Heart left ventricle (tissue), 16 donors: ENCODE measurements around the gene ATM. TPM values are rescaled to one million over a fixed set of nuclear protein-coding genes. Genes with fewer than 3 reads are reported as not detected.

Experiments used
- ATAC-seq, 4 donors: fragments of 200-7000 bp; cut with Tn5 transposase; one replicate each; pipeline ENCODE4 v1.9.1; 2020 to 2022; ENCODE audit warnings: moderate library complexity in 4 of 4, mild to moderate bottlenecking in 3 of 4, moderate number of reproducible peaks in 1 of 4
- DNase-seq, 5 donors: peaks; one replicate each; pipeline ENCODE4 v3.0.0-alpha.2; 2020
- H3K27ac ChIP-seq, 12 donors: fragments of 200-600 bp; sonication (generic) in 4 of 12; one replicate each; pipeline versions ENCODE4 v1.5.0 to v1.8.0; 2016 to 2022; ENCODE audit warnings: mild to moderate bottlenecking in 2 of 12
- H3K27me3 ChIP-seq, 9 donors: fragments of 200-600 bp; sonication (generic) in 2 of 9; one replicate each; pipeline versions ENCODE4 v1.5.1 to v1.8.0; 2016 to 2022; ENCODE audit warnings: mild to moderate bottlenecking in 3 of 9
- H3K36me3 ChIP-seq, 9 donors: fragments of 200-600 bp; sonication (generic) in 2 of 9; one replicate each; pipeline versions ENCODE4 v1.5.0 to v1.8.0; 2018 to 2022; ENCODE audit warnings: mild to moderate bottlenecking in 2 of 9
- H3K4me1 ChIP-seq, 12 donors: fragments of 200-600 bp; sonication (generic) in 4 of 12; one replicate each; pipeline versions ENCODE4 v1.5.0 to v1.8.0; 2016 to 2022; ENCODE audit warnings: mild to moderate bottlenecking in 3 of 12
- H3K4me3 ChIP-seq, 12 donors: fragments of 200-600 bp; sonication (generic) in 4 of 12; one replicate each; pipeline versions ENCODE4 v1.5.0 to v1.8.0; 2017 to 2022; ENCODE audit warnings: mild to moderate bottlenecking in 9 of 12, moderate library complexity in 4 of 12
- H3K9me3 ChIP-seq, 12 donors: fragments of 200-600 bp; sonication (generic) in 4 of 12; one replicate each; pipeline versions ENCODE4 v1.5.0 to v1.8.0; 2016 to 2022; ENCODE audit warnings: mild to moderate bottlenecking in 1 of 12
- POLR2A ChIP-seq, 2 donors: fragments of 450-650 bp; IDR thresholded peaks; one replicate each; pipeline ENCODE4 v1.6.1; 2017; ENCODE audit warnings: antibody characterized with exemption in 2 of 2, mild to moderate bottlenecking in 2 of 2, moderate library complexity in 2 of 2
- WGBS, 4 donors: extraction: QIAGEN DNeasy Blood & Tissue Kit in 2 of 4; methylation state at CpG; one replicate each; pipeline versions ENCODE4 v1.1.5 to v1.1.7; 2013 to 2018; 5-methylcytosine and 5-hydroxymethylcytosine counted together
- intact Hi-C, 10 donors: fragments of 100-400 bp; cut with DNase I; formaldehyde crosslinking; loops; one replicate each; pipeline versions ENCODE4 v1.11.1 to v1.14.2; 2022
- polyA plus RNA-seq, 2 donors: library from polyadenylated mRNA; stranded (reverse); fragments of 200-250 nt; gene quantifications; one replicate each; pipeline ENCODE4 v1.2.3, GENCODE V29; 2013
- total RNA-seq, 9 donors: library from RNA; depleted of rRNA in 2 of 9; stranded (reverse); fragments of >200 nt in 2 of 9; fragmentation: NEBNext Ultra II Directional in 3 of 9; extraction: Animal tissue kit (Norgen Biotek cat#: 25700) in 3 of 9; gene quantifications; one replicate each; pipeline versions ENCODE4 v1.1.0 to v1.2.4, GENCODE V29; 2016 to 2023
- TF ChIP-seq, protein P1 (sequence below), 12 donors: fragments of 200-600 bp; sonication (generic) in 4 of 12; IDR thresholded peaks; one replicate each; pipeline versions ENCODE4 v1.5.0 to v1.8.0; 2018 to 2022; ENCODE audit warnings: antibody characterized with exemption in 12 of 12, mild to moderate bottlenecking in 5 of 12
- donor health status: ischemic (EF 13 %, LVEDD 7.1; RV severe dilation, severe dysfunction).
- donor health status: healthy with polysubstance abuse.
- donor health status: DM: no; HTN: yes; CAD: no.
- donor health status: DM: no; HTN: no; CAD: no.
- donor health status: ischemic (EF 25% LVEDD 6.9; RV normal size, moderate dysfunction).
- donor health status: ischemic (EF 25% LVEDD 5.7; RV mildly dilated, moderate dysfunction).
- donor health status: healthy.
- donor health status: DM: yes; HTN: yes; CAD: no.
- donor health status: ischemic (EF 35%, LVEDD 5.7; RV mildly dilated, moderate dysfunction).
- donor health status: nonischemic (EF 11% LVEDD 7.7; RV severe dilation, severe dysfunction).
- donor health status: DM: yes; HTN: yes; CAD: no.
- donor health status: PGD.
- donor health status: ischemic (EF 29% LVEDD 5.4; RV normal size, mild dysfunction).
- donor health status: nonischemic (EF 23%, LVEDD 6.1; RV moderate dilation, normal function).

ATM gene
- total and polyA plus RNA-seq, 11 donors: 14.0 to 50.8 (median 31.2) TPM

DNA sequence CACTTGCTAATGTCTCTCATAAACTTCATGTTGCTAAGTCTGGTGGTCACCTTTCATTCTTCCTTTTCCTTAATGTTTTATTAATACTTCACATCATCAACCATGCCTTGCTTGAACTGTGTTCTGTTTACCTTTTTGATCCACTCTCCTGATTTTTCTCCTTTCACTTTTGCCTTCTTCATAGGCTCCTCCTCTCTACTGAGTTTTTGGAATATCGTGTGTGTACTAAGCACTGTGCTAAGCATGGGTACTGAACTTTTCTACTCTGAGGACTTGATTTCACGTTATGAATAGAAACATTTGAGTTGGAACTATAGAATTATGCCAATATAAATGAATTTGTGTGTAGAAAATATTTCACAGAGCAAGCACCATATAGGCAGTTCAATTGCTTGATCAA, 90.6 kb downstream of the ATM start:
- ATAC-seq (no peak), DNase-seq (no peak)
- Histone ChIP-seq H3K27ac (no peak overlapping the region), H3K4me3 (no peak overlapping the region), H3K9me3 (no peaks in the 10 kb centered on the region), H3K36me3 (peaks cover 0 to 99% (median 98%) of the 10 kb centered on the region in 9 donors), H3K4me1 (no peaks in the 10 kb centered on the region), H3K27me3 (no peaks in the 10 kb centered on the region)
- intact Hi-C loops: loop anchor here in 1 of 10 donors (10.0 kb wide), 1 partner anchor 59 kb away; no protein-coding TSS in a partner anchor
- no peak for TF ChIP-seq POLR2A (IDR thresholded peaks at IDR 0.05)
- TF ChIP-seq, protein P1, sequence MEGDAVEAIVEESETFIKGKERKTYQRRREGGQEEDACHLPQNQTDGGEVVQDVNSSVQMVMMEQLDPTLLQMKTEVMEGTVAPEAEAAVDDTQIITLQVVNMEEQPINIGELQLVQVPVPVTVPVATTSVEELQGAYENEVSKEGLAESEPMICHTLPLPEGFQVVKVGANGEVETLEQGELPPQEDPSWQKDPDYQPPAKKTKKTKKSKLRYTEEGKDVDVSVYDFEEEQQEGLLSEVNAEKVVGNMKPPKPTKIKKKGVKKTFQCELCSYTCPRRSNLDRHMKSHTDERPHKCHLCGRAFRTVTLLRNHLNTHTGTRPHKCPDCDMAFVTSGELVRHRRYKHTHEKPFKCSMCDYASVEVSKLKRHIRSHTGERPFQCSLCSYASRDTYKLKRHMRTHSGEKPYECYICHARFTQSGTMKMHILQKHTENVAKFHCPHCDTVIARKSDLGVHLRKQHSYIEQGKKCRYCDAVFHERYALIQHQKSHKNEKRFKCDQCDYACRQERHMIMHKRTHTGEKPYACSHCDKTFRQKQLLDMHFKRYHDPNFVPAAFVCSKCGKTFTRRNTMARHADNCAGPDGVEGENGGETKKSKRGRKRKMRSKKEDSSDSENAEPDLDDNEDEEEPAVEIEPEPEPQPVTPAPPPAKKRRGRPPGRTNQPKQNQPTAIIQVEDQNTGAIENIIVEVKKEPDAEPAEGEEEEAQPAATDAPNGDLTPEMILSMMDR (IDR thresholded peaks at IDR 0.05): no peak
- 81 to 91% (median 82%) methylated on average over 2 of the region's 2 CpGs for WGBS, 4 donors

GRCh38 chr11:108316061-108316460, 93.2 kb downstream of the ATM start:
- intact Hi-C loops: loop anchor here in 1 of 10 donors (10.0 kb wide), 1 partner anchor 61 kb away; no protein-coding TSS in a partner anchor
- no peaks in the 10 kb centered on the region for H3K9me3 ChIP-seq
- no peak for DNase-seq
- peaks cover 0 to 100% (median 97%) of the 10 kb centered on the region in 9 donors for H3K36me3 ChIP-seq
- ATAC-seq: no peak
- 96 to 99% (median 97%) methylated on average over 3 of the region's 3 CpGs for WGBS, 4 donors
- TF ChIP-seq, protein P1 (IDR thresholded peaks at IDR 0.05): no peak
- no peak for TF ChIP-seq POLR2A (IDR thresholded peaks at IDR 0.05)
- H3K27me3 ChIP-seq: no peaks in the 10 kb centered on the region
- H3K4me3 ChIP-seq: no peak overlapping the region
- no peaks in the 10 kb centered on the region for H3K4me1 ChIP-seq
- no peak overlapping the region for H3K27ac ChIP-seq

DNA sequence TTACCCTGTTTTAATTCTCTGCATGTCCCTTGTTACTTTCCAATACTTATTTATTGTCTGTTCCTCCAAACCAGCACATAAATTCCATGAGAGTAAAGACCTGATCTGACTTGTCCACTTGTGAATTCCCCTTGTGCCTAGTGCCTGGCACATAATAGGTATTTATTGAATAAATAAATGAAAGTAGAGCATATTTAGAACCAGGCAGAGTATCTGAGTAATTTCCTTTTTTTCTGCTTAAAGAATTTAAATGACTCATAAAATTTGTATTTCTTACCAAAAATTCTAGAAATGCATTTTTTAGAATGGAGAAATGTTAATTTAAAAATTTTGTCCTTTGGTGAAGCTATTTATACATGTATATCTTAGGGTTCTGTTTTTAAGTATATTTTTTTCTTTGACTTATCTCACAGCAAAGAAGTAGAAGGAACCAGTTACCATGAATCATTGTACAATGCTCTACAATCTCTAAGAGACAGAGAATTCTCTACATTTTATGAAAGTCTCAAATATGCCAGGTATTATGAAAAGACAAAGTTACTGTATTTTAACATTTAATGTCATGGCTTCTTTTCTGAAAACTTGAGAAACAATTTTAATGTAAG, 96.8 kb downstream of the ATM start:
- intact Hi-C loops: loop anchor here in 1 of 10 donors (10.0 kb wide), 1 partner anchor 65 kb away; no protein-coding TSS in a partner anchor
- Histone ChIP-seq H3K36me3 (peaks cover 0 to 100% (median 95%) of the 10 kb centered on the region in 9 donors), H3K4me3 (no peak overlapping the region), H3K27me3 (no peaks in the 10 kb centered on the region), H3K4me1 (peaks cover 0 to 7% (median 0%) of the 10 kb centered on the region in 12 donors), H3K27ac (no peak overlapping the region), H3K9me3 (no peaks in the 10 kb centered on the region)
- ATAC-seq (no peak), DNase-seq (no peak)
- no peak for TF ChIP-seq POLR2A (IDR thresholded peaks at IDR 0.05)
- TF ChIP-seq, protein P1 (IDR thresholded peaks at IDR 0.05): no peak

DNA sequence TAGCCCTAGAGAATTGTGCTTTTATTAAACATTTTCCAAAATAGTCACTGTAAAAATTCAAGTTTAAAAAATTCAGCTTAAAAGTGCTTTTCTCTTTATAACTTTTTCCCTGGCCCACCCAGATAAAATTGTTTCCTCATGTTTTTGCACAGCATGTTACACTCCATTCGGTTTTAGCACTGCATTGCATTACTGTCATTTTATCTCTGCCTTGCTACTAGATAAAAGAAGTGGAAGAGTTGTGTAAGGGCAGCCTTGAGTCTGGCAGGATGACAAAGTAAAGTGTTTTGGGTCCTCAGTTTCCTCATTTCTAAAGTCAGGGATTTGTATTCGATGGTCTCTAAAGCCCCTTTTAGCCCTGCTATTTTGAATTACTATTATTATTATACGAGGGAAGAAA, 99.8 kb downstream of the ATM start:
- DNase-seq: no peak
- Histone ChIP-seq H3K27me3 (no peaks in the 10 kb centered on the region), H3K4me3 (no peak overlapping the region), H3K4me1 (peaks cover 0 to 10% (median 0%) of the 10 kb centered on the region in 12 donors), H3K36me3 (peaks cover 0 to 100% (median 96%) of the 10 kb centered on the region in 9 donors), H3K27ac (no peak overlapping the region), H3K9me3 (no peaks in the 10 kb centered on the region)
- TF ChIP-seq, protein P1 (IDR thresholded peaks at IDR 0.05): no peak
- TF ChIP-seq POLR2A (IDR thresholded peaks at IDR 0.05): no peak
- WGBS, 4 donors: 54 to 65% (median 58%) methylated on average over 3 of the region's 3 CpGs
- intact Hi-C loops: no loop called here
- no peak for ATAC-seq
